Right forelimb (tissue), 1 donor: ENCODE data around the gene APOBEC3B.
"Not testable (repeated sequence)": the region's sequence is repeated elsewhere in the genome, so short reads cannot be mapped to it uniquely, and the experiment has no call there.

Experiments used
- DNase-seq: peaks from one replicate; pipeline ENCODE4 v3.0.0-alpha.2; 2018

APOBEC3B gene

DNA sequence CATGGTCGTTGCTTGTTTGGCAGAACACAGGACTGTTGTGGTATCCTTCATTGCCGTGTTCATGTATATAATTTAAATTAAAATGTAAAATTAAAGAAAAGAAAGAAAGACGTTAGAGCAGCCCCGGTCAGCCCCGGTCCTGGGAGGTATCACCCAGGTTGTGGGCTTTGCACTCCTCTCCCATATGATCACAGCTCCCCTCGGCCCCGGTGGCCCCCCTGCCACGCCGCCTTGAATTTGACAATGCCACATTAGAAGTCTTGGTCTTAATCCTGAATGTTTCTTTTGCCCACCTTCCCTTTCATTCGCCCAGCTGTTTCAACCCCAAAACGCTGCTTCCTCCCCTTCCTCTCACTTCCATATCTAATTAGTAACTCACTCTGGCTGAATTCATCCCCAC, 13.3 kb upstream of the APOBEC3B start:
- DNase-seq, result no peak

GRCh38 chr22:38970551-38970950, 11.6 kb upstream of the APOBEC3B start:
- no peak for DNase-seq

DNA sequence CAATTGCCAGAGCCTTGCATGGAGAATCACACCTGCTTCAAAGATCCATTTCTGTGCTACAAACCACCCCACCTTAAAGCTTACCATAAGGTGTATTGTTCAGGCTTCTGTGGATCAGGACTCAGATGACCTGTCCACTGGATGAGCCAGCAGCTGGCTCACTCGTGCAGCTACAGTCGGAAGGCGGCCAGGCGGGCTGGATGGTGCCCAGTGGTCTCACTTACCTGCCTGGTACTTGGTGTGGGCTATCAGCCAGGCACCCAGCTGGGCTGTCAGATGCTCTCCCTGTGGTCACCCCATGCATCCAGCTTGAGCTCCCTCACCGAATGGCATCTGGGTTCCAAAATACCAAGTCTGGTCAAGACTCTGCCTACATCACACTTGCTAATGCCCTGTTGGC, 10.9 kb upstream of the APOBEC3B start:
- no peak for DNase-seq

GRCh38 chr22:38971791-38972190, 10.4 kb upstream of the APOBEC3B start:
- DNase-seq, result no peak

DNA sequence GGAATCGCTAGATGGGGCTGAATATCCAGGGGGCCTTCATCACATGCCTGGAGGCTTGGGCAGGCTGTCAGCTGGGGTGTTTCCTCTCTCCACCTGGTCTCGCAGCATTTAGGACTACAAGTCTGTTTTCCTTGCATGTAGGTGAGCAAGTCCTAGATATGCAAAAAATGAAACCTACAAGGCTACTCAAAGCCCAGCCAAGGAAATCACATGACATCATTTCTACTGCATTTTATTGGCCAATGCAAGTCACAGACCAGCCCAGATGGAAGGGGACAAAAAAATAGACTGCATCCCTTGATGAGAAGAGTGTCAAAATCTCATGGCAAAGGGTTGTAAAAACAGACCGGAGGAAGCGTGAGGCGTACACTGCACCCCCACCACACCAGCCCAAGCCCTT, 9.6 kb upstream of the APOBEC3B start:
- no peak for DNase-seq

- no peak for DNase-seq
Measured at GRCh38 chr22:38973289-38974169, 8.6 kb upstream of the APOBEC3B start.

DNA sequence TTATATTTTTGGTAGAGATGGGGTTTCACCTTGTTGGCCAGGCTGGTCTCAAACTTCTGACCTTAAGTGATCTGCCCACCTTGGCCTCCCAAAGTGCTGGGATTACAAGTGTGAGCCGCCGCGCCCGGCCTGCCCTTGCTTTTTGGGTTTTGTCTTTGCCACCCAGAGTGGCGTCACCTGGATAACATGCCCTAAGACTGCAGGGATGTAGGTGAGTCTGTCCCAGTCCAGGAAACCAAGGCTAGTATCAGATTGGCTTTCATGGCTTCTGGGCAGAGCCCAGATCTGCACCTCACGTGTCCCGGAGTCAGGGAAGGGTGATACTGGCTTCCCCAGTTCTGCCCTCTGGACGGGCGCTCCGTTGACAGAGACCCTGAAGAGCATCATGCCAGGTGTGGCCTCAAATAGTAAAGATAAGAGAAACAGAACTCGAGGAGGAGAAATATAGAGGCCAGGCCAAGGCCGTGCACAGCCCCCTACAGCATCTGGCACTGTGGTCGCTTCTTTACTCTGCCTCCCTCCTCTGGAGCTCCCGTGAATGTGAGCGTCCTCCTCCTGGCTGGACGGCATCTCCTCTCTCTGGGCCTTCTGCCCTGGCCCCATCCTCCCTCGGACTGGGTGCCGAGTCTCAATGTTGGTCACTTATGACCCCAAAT, 7.8 kb upstream of the APOBEC3B start:
- no peak for DNase-seq

DNA sequence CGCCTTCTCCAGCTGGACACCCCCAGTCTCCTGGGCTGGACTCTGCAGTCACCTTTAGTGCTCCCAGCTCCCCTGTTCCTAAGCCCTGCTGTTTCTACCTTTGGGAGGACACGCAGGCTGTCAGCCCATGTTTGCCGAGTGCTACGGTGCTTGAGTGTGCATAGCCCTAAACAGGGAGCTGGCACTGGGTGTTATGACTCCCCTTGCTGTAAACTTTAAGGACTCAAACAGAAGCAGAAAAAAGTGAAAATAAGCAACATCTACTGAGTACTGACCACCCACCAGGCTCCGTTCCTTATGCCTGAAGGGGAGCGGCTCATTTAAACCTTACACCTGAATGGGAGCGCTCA, 7.3 kb upstream of the APOBEC3B start:
- no peak for DNase-seq

GRCh38 chr22:38977289-38977688, 4.9 kb upstream of the APOBEC3B start:
- not testable (repeated sequence) for DNase-seq

DNA sequence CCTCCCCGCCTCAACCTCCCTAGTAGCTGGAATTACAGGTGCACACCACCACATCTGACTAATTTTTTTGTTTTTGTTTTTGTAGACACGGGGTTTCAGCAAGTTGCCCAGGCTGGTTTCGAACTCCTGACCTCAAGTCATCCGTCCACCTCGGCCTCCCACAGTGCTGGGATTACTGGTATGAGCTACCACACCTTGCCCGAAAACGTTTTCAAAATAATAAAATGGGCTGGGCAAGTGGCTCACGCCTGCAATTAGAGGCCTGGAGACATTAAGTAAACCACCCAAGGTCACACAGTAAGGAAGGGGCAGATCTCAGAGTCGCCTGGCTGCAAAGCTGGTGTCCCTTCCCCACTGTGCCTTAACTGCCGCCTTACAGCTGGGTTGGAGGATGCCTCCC, 1.6 kb upstream of the APOBEC3B start:
- not testable (repeated sequence) for DNase-seq

- no peak for DNase-seq
Measured at GRCh38 chr22:38981005-38981991, 849 bp upstream of the APOBEC3B start.

DNA sequence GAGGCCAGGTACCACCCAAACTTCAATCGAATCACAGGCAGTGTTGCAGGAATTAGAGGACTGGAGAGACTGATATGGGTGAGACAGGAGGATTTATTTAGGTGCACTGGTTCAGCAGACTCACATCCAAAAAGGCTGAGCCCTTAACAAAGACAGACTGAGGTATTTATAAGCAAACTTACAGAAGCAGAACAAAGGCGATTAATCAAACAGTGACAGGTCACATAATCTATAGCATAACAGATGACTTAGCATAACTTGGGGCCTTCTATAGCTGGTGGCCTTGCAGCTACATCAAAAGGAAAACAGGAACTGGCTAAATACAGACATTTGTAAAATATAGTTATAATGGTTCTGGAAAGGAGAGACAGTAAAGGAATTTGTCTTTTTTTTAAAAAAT, 2.1 kb downstream of the APOBEC3B start:
- DNase-seq, result no peak

DNA sequence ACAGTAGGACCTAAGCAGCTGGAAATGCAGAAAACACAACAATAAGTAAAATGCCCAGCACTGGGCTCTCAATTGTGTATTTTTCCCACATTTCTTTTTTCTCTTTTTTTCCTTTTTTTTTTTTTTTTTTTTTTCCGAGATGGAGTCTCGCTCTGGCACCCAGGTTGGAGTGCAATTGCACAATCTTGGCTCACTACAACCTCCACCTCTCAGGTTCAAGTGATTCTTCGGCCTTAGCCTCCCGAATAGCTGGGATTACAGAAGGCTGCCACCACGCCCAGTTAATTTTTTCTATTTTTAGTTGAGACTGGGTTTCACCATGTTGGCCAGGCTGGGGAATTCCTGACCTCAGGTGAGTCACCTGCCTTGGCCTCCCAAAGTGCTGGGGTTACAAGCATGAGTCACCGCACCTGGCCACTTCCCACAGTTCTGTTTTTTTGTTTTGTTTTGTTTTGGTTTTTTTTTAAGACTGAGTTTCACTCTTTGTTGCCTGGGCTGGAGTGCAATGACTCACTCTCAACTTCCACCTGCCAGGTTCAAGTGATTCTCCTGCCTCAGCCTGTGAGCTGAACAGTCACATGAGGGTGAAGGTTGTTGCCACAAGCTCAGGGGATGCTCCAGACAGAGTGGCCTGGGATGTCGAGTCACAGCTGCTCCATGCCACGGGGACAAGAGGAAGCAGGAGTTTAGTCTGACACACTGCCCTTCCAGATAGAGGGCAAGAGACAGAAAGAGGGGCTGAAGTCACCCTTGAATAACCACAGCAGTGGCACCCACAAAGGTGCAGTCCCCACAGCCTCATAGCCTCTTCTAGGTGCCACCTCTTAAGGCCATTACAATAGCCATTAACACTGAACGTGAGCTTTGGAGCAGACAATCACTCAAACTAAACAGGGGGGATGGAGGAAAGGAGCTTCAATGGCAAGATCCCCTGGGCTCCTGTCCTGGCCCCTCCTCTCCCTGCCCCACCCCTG, 2.9 kb downstream of the APOBEC3B start:
- not testable (repeated sequence) for DNase-seq

DNA sequence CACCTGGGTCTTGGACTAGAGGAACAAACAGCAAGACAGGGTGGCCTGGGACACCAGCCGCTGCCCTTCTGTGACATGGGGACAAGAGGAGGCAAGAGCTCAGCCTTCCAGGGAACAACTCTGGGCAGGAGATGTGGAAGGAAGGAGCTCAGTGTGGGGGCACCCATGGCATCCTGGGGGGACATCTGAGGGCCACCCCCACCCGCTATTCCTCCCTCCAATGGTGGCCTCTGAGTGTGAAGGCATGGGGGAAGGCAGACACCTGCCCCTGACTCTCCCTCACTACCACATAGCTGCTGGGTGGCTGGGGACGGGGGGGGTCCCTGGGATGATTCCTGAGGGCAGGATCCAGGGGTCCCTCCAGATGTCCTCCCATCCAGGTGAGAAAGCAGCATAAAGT, 4.5 kb downstream of the APOBEC3B start:
- DNase-seq, result no peak

GRCh38 chr22:38987171-38987895, 5.2 kb downstream of the APOBEC3B start:
- DNase-seq, result no peak

GRCh38 chr22:38989466-38989865, 7.3 kb downstream of the APOBEC3B start:
- DNase-seq, result no peak

DNA sequence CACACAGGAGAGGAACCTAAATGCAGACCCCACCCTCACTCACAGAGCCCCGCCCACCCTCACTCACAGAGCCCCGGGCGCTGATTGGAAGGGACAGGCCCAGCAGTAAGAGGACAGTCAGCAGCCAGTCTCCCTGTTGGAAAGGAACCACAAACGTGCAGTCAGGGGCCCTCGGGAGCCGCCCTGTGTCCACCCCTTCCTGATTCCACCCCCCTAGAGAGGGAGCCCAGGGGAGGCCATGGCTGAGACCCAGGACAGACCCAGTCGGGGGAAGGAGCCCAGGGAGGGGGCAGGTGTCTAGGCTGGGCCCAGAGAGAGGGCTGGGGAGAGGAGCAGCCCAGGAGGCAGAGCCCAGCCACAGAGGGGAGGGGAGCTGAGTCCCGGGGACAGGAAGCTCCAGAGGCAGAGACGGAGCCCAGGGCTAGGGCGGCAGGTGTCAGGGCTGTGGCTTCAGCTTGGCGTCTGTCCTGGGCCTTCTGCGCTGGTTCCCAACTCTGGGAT, 10.8 kb downstream of the APOBEC3B start:
- DNase-seq, result not testable (repeated sequence)

- DNase-seq, result no peak
Measured at GRCh38 chr22:38996105-38996504, 14.0 kb downstream of the APOBEC3B start.

DNA sequence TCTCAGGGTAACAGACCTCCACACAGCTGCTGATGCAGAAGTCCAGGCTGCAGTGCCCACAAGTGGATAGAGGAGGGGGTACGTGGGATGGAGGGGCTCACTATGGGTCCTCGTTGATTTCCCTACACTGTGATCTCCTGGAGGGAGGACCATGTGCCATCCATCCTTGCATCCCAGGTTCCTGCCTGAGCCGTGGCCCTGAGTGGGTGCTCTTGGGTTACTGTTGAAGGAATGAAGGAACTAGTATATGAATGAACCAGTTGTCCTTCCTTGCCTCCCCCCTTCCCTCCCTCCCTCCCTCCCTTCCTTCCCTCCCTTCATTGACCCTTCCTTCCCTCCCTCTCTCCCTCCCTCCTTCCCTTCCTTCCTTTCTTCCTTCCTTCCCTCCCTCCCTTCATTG, 15.4 kb downstream of the APOBEC3B start:
- no peak for DNase-seq

DNA sequence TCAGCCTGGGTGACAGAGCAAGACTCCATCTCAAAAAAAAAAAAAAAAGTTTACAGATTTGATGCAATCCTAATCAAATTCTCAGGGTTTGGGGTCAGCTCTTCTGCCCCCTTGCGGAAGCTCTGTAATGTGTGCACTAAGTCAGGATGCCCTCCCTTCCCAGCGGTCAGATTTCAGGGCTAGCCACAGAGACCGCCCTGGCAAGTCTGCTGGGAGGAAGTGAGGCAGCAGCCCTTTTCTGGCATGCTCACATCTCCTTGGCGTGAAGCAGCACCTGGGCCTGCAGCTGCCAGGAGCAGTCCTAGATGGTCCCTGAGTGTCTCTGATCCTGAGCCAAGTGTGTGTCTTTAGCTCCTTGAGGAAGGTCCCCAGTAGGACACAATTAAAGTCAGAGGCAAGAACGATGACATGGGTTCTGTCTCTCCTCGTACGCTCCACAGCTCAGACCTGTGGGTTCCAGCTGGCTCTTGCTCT, 21.1 kb downstream of the APOBEC3B start:
- peak; percentile 79 for DNase-seq

- no peak for DNase-seq
Measured at GRCh38 chr22:39007177-39007576, 25.0 kb downstream of the APOBEC3B start.
